Sciatic nerve (tissue), 2 donors: Measurements from ENCODE around the gene CLDN5. TPM values are rescaled to one million over a fixed set of nuclear protein-coding genes. Genes with fewer than 3 reads are reported as not detected.

Experiments
- ATAC-seq: fragments of 200-7000 bp; cut with Tn5 transposase; one replicate; pipeline ENCODE4 v1.9.1; 2020; ENCODE audit warnings: mild to moderate bottlenecking, moderate library complexity
- DNase-seq: peaks from one replicate; pipeline ENCODE4 v3.0.0-alpha.2; 2020; ENCODE audit warnings: low spot score
- intact Hi-C: fragments of 100-400 bp; cut with DNase I; formaldehyde crosslinking; loops from one replicate; pipeline ENCODE4 v1.14.2; 2022
- total RNA-seq: library from RNA; stranded (reverse); fragmentation: NEBNext Ultra II Directional; extraction: Animal tissue kit (Norgen Biotek cat#: 25700); gene quantifications from one replicate; pipeline ENCODE4 v1.2.1, GENCODE V29; 2021
- donor health status: DM: no; HTN: no; CAD: no.
- donor health status: DM: no; HTN: no; CAD: no.

Gene CLDN5
- total RNA-seq, 1 donor from 2014 or later, result 136 TPM

DNA sequence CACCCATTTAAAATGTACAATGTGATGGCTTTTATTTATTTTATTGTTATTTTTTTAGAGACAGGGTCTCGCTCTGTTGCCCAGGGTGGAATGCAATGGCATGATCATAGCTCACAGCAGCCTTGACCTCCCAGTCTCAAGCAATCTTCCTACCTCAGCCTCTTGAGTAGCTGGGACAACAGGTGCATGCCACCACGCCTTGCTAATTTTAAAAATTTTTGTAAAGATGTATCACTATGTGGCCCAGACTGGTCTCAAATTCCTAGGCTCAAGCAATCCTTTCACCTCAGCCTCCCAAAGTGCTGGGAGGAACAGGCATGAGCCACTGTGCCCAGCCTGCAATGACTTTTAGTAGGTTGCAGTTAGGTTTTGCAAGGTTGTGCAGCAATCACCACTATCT, 14.3 kb downstream of the CLDN5 start:
- ATAC-seq (no peak), DNase-seq (no peak)
- intact Hi-C loops, result no loop called here

DNA sequence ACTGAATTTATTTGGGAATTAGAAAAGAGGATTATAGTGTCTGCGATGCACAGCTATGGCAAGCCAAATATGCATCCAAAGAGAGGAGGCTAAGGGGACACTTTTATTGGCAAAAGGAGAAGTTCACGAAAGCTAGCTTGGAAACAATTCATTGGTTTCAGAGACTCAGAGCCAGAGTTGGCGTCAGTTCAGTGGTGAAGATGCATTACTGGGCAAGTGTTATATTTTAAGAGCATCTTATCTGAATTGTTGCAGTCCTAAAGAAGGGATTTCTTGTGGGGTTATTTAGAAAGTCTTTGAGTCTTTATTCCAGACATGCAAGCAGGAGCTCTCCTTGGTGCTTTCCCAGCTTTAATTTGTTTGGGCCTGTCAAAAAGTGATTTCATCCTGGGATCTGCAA, 15.0 kb downstream of the CLDN5 start:
- intact Hi-C loops, result no loop called here
- DNase-seq (no peak), ATAC-seq (no peak)

DNA sequence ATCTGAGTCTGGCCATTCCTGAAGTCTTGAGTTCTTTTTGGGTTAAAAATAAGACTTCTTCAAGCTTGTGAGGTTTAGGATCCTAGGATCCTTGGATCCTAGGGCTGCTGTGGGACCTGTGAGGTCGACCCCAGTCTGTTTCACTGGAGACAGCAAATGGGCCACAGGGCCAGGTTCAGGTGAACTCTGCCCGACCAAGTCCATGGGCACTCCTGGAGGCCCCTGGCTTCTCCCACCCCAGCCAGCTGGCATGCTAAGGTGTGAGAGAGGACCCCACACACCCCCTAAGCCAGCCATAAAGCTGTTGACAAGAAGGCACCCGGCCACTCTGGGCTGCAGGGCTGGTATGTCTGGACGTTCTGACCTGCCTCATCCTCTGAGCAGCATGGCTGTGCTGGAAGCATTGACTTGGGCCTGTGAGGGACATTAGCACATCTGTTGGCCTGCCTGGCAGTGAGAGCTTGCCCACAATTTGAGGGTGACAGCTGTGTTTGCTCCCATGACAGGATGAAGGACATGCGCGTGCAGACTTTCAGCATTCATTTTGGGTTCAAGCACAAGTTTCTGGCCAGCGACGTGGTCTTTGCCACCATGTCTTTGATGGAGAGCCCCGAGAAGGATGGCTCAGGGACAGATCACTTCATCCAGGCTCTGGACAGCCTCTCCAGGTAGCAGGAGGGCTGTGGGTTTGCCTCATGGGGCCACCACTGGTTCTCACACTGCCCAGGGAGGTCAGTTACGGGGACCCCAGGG, 16.0 kb downstream of the CLDN5 start:
- ATAC-seq (no peak), DNase-seq (no peak)
- intact Hi-C loops, result no loop called here

DNA sequence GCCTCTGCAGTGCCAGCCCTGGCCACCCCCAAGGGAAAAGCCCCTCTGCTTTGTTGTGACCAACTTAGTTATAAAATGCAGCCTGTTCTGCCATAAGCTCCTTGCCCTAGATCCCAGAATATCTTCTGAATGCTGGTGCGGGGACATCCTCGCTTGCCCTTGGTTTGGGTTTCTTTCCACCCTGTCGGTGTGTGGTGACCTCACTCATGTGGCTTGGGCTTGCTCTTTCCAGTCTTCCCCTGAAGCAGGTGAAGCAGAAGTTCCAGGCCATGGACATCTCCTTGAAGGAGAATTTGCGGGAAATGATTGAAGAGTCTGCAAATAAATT, 16.7 kb downstream of the CLDN5 start:
- ATAC-seq, result no peak
- DNase-seq, result no peak
- intact Hi-C loops, result no loop called here

DNA sequence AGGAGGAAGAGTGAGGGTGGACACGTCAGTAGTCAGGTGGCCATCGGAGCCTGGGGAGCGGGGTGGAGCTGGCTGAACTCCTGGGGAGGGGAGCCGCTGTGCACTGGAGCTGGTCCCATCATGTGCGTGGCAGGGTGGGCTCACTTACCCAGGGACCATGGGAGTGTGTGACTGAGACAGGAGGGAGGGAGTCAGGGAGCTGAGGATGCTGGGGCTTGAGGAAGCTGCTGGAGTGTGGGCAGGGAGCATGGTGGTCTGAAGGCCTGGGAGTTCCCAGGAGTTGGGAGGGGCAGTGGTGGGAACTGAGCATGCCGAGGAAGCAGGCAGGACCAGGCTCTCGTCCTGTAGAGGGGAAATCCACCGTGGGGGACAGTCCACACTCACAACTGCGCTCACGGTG, 18.0 kb downstream of the CLDN5 start:
- ATAC-seq, result no peak
- no peak for DNase-seq
- intact Hi-C loops, result no loop called here

DNA sequence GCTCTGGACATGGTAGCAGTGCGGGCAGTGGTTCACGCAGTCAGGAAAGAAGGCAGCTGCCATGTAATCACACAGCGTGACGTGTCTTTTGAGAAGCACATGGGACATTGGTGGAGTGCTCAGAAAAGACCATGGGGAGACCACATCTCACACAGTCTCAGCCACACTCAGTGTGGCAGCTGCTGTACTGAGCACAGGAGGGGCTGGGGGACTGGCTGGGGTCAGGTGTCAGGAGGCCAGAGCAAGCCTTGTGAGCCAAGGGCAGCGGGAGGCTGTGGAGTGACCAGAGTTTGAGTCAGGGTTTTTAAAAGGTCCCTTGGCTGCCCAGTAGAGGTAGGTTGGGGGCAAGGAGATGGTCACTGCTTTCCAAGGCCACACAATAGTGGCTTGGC, 18.5 kb downstream of the CLDN5 start:
- ATAC-seq (no peak), DNase-seq (no peak)
- intact Hi-C loops, result no loop called here

DNA sequence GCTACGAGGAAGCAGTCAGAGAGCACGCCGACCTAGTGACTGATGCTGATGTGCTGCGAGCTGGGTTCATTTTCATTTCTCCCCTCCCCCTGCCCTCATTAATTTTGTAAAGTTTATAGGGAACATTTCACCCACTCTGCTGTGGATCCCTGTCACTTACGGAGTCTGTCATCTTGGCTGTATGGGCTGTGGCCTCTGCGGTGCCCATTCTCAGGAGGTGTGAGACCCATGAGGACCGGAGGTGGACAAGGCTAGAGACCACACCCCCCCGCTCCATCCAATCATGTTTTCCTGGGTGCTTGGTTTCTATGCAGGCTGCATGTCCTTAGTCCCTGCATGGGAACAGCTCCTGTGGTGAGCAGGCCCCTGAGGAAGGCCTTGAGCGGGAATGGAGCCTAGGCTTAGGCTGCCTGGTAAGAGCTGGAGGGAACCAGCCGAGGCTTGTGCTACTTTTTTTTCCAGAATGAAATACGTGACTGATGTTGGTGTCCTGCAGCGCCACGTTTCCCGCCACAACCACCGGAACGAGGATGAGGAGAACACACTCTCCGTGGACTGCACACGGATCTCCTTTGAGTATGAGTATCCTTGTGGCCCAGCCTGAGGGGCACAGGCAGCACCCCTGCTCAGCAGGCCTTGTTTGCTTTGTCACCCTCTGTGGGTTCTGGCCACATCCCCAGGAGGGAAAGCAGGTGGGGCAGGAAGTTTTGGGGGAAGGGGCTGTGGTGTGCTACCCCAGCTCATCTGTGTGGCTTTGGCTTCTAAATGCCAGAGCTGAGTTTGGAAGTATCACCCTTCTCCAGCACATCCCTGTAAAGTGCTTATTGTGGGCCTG, 19.1 kb downstream of the CLDN5 start:
- no peak for DNase-seq
- intact Hi-C loops, result no loop called here
- ATAC-seq, result no peak

DNA sequence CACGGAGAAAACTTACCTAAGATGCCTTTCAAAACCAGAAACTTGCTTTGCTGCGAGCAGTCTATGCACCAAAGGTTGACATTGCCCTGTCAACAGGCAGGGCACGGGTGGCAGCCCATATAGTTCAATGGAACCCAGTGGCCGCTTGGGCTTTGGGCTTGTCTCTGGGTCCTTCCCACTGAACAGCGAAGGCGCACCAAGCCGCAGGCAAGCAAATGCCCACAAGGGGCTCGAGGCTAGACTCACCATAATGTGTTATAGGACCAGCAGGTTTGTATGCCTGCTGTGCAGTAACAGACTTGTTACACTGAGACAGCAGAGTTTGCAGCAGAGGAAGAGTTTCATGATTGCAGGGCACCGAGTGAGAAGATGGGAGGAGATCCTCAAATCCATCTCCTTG, 20.3 kb downstream of the CLDN5 start:
- intact Hi-C loops, result no loop called here
- ATAC-seq (no peak), DNase-seq (no peak)

DNA sequence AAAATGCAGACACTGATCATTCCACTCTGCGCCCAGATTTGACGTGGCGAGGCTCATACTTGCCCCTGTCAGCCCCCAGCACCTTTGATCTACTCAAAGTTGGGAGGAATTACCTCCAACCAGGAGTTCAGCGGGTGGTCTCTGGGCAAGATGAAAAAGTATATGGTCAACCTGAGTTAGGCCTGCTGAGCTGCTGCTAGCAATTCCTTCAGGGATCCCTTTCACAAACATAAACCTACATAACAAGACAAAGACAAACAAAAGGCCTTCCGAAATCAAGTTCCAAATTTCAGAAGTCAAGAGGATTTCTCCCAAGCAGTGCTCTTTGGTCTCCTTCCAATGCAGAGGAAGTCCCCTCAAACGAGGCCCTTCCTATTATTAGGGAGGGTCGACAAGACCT, 20.8 kb downstream of the CLDN5 start:
- ATAC-seq (no peak), DNase-seq (no peak)
- intact Hi-C loops, result no loop called here

DNA sequence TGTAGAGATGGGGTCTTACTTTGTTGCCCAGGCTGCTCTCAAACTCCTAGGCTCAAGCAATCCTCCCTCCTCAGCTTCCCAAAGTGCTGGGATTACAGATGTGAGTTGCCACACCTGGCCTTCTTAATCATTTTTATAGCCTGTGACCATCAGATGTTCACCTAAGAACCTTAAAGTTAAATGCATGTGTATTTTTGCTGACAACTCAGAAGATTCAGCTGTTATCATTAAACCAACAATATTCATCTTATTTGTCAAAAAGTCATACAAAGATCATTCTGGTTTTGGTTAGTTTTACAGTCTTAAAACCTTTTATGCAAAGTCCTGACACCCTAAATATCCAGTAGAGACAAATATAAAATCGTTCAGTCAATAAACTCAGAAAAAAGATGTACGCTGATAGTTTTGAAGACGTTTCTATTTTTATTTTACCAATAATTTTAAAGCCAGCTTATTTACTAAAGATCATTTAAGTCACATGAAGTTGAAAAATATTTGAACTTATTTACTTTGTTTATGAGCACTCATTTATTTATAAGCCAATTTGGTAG, 22.2 kb downstream of the CLDN5 start:
- intact Hi-C loops, result no loop called here
- ATAC-seq (no peak), DNase-seq (no peak)

DNA sequence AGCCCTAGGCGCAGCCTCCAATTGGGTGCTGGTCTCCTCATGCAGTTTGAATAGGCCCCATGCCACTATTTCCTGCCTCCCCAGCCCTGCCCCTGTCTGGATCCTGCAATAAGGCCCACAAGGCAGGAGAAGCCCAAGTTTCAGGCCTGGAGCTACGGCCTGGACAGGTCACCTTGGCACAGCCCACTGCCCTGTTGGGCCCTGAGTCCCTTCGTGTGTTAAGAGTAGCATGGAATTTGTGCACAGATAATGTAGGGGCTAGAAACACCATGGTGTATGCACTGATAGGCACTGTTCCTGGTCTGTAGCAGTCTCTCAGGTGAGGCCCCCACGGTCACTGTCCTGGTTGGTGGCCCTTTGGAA, 24.3 kb downstream of the CLDN5 start:
- DNase-seq (no peak), ATAC-seq (no peak)
- intact Hi-C loops, result no loop called here

DNA sequence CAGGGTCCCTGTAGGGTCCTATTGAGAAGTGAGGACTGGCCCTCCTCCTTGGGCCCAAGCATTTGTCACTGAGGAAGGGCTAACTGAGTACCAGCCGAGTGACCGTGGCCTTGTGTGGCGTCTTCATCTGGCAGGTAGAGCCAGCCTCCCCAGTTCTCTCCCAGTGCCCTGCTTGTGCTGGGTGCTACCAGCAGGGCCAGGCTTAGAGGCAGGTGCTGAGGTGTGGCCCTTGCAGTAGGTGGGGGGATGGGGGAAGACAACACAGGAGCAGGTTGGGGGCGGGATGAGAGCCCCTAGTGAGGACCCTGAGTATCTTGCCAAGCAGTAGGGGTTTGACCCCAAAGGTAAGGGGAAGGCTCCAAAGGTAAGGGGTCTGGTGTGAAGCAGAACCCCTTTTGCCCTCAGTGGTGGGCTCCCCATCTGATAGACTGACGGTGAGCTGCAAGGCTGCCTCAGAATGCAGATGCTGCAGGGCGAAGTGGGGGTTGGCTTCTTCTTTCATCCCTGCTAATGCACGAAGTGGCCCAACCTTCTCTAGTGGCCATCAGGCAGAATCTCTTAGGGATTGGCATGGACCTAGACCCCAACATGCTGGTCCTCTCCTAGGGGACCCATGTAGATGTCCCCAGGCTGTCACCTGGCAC, 24.9 kb downstream of the CLDN5 start:
- DNase-seq (no peak), ATAC-seq (no peak)
- intact Hi-C loops, result no loop called here

DNA sequence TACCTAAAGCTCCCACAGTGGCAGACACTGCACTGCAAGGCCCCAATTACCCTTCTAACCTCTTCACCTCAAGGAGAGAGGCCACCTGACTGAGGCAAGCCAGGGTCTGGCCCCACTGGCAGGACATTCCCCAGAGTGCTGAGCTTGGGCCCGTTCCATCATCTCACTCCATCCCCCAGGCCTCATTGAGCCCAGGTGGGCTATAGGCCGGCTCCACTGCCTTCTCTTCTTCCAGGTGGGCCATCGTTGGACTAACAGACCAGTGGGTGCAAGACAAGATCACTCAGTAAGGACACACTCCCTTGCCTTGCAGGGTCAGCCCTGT, 25.4 kb downstream of the CLDN5 start:
- ATAC-seq (no peak), DNase-seq (no peak)
- intact Hi-C loops, result no loop called here

DNA sequence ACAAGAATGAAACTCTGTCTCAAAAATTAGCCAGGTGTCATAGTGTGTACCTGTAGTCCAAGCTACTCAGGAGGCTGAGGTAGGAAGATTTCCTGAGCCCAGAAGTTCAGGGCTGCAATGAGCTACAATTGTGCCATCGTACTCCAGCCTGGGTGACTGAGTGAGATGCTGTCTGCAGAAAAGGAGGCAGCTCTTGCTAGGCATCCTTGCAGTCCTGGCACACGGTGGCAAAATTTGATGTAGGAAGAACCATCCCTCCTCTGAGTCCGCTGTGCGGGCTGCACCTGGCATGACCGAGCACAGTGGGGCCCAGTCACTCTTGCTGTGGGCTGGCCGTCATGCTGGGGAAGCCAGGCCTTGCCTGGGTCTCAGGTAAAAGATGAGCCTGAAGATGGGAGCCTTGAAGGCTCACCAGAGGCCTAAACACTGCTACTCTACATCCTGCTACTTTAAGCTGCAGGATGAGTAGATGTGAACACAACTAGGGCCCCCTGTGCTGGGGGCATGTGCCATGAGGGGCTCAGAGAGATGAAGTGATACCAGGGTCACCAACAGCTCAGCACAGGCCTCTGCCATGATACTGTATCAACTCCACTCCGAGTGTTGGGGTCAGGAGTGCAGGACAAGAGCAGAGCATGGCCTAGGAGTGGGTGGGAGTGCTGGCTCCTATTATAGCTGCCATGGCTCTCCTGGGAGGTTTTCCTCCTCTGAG, 25.9 kb downstream of the CLDN5 start:
- ATAC-seq (no peak), DNase-seq (no peak)
- intact Hi-C loops, result no loop called here

DNA sequence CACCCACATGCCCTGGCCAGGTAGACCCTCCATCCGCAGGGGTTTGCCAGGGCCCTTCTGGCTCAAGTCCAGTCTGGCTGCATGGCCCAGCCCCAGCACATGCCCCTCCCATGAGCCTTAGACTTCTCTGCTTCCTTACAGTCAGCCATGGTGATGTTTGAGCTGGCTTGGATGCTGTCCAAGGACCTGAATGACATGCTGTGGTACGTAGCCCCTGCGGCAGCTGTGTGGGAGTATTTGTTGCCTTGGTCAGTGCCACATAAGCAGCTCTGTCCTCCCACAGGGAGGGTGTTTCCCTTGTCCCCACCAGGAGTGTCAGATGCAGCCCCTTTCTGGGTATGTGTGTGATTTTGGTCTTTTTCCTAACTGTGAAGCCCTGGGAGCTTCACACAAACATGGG, 27.0 kb downstream of the CLDN5 start:
- DNase-seq (no peak), ATAC-seq (no peak)
- intact Hi-C loops, result no loop called here

DNA sequence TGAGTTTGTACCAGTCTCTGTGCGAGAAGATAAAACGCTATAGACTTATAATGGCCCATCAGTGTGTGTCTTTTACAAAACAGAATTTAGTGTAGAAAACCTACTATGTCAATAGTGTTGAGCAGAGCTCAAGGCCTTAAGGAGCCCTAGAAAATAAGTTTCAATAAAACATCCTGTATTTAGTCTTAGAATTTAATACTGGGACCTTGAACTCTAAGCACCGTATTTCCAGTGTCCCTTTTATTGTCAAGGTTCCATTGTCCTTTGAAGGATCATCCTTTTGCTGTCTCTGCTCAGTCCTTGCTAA, 27.9 kb downstream of the CLDN5 start:
- intact Hi-C loops, result no loop called here
- ATAC-seq, result no peak
- no peak for DNase-seq

DNA sequence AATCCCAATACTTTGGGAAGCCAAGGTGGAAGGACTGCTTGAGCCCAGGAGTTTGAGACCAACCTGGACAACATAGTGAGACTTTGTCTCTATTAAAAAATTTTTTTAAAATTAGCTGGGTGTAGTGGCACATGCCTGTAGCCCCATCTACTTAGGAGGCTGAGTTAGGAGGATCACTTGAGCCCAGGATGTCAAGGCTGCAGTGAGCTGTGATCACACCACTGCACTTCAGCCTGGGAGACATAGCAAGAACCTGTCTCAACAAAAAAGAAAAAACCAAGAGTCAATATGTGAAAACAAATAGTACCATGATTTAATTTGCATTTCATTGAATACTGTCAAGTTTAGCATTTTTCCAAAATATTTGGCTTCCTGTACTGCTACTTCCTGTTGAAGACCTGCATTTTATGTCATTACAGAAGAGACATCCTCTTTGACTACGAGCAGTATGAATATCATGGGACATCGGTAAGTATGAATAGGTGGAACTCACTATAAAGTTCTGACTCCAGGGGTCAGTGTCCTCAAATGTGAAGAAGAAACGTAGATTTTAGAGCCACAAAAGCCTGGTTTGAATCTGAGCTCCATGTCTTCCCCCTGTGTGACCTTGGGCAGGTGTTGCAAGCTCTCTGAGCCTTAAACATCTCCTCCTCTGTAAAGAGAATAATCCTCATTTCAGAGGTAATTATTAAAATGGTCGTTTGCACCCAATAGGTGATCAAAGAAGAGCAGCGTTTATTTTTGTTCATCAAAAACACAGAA, 28.5 kb downstream of the CLDN5 start:
- intact Hi-C loops, result no loop called here
- ATAC-seq, result no peak

DNA sequence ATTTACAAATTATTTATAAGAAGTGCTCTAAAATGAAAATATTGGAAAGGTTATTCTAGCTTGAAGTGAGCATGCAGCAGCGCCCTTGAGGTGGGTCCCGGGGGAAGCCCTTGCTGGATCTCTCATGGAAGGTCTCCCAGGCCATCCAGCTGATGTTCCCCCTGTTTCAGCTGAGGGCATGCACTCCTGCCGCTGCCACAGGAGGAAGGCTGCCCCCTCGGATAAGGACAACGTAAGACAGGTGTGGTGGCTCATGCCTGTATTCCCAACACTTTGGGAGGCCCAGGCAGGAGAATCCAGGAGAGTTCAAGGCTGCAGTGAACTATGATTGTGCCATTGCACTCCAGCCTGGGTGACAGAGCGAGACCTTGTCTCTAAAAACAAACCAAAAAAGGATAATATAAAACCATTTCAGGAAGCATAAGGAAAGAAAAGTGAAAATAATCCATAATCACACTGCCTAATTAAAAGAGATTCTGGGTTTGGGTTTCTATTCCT, 29.5 kb downstream of the CLDN5 start:
- intact Hi-C loops, result no loop called here
- ATAC-seq (no peak), DNase-seq (no peak)

More for the DNA sequence above, 28.5 kb downstream of the CLDN5 start:
- no peak for DNase-seq

DNA sequence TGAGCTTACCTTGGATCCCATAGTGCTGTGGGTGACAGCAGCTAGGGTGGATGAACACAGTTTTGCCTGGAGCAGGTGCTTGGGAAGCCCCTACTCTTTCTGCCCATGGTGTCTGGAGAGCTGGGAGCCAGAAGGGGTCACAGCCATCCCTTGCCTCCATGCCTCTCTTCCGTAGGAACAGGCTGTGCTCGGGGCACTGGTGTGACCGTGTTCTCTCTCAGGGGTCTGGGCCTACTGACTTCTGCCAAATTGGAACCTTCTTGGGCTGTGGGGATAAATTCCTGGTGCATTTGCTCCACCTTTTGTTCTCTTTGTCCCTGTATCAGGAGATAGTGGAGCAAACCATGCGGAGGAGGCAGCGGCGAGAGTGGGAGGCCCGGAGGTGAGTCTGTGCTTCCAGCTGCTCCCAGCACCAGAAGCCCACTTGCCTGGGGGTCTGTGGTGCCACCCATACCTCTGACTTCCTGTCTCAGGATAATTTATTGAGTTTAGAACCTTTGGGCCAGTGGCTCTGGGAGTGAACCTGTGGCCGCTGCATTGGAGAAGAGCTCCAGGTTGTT, 30.1 kb downstream of the CLDN5 start:
- intact Hi-C loops, result no loop called here
- no peak for DNase-seq
- no peak for ATAC-seq
